ENCODE measurements around the gene ARID3C. TPM values are rescaled to one million over a fixed set of nuclear protein-coding genes. Genes with fewer than 3 reads are reported as not detected.

The ARID3C gene
- total RNA-seq, 6 experiments from 2014 or later = 1.7 to 6.7 (median 2.5) TPM

- intact Hi-C loops (cut with DNase I) = loop anchor here in 1 of 2 donors (5.0 kb wide), 1 partner anchor 33 kb away; no protein-coding TSS in a partner anchor
- Histone ChIP-seq H3K4me3 (no peak overlapping the region), H3K4me1 (peaks cover 0 to 6% (median 0%) of the 10 kb centered on the region in 4 donors), H3K27me3 (no peaks in the 10 kb centered on the region), H3K36me3 (no peaks in the 10 kb centered on the region), H3K9me3 (no peaks in the 10 kb centered on the region), H3K27ac (no peak overlapping the region)
- 100% methylated on average over 2 of the region's 5 CpGs for WGBS (ENCODE audit: insufficient coverage, low coverage, low lambda C conversion rate, missing lambda C conversion rate)
- ATAC-seq (no peak), DNase-seq (peak in 1 of 3 donors; percentile 11)
- TF ChIP-seq CTCF (IDR thresholded peaks at IDR 0.05) (no peak), POLR2A (IDR thresholded peaks at IDR 0.05) (no peak)
Observed at GRCh38 chr9:34584970-34585369, 43.9 kb downstream of the ARID3C start.

GRCh38 chr9:34582787-34583186 is 46.1 kb downstream of the ARID3C start:
- TF ChIP-seq POLR2A (IDR thresholded peaks at IDR 0.05) (no peak), CTCF (IDR thresholded peaks at IDR 0.05) (no peak)
- Histone ChIP-seq H3K36me3 (no peaks in the 10 kb centered on the region), H3K4me3 (no peak overlapping the region), H3K4me1 (peaks cover 0 to 6% (median 0%) of the 10 kb centered on the region in 4 donors), H3K27me3 (no peaks in the 10 kb centered on the region), H3K27ac (no peak overlapping the region), H3K9me3 (no peaks in the 10 kb centered on the region)
- intact Hi-C loops (cut with DNase I) = no loop called here
- no peak for DNase-seq
- 93% methylated on average over 2 of the region's 5 CpGs for WGBS (ENCODE audit: insufficient coverage, low coverage, low lambda C conversion rate, missing lambda C conversion rate)
- no peak for ATAC-seq

- Histone ChIP-seq H3K27ac (no peak overlapping the region), H3K27me3 (no peaks in the 10 kb centered on the region), H3K4me1 (peaks cover 0 to 6% (median 0%) of the 10 kb centered on the region in 4 donors), H3K4me3 (no peak overlapping the region), H3K36me3 (no peaks in the 10 kb centered on the region), H3K9me3 (no peaks in the 10 kb centered on the region)
- intact Hi-C loops (cut with DNase I) = no loop called here
- TF ChIP-seq POLR2A (IDR thresholded peaks at IDR 0.05) = no peak
- TF ChIP-seq CTCF (IDR thresholded peaks at IDR 0.05) = no peak
- WGBS (ENCODE audit: insufficient coverage, low coverage, low lambda C conversion rate, missing lambda C conversion rate) = 68% methylated on average over 2 of the region's 3 CpGs
- ATAC-seq (no peak), DNase-seq (peak in 1 of 3 donors; percentile 3)
Observed at GRCh38 chr9:34581318-34581717, 47.5 kb downstream of the ARID3C start.

GRCh38 chr9:34580358-34580757 is 48.5 kb downstream of the ARID3C start:
- Histone ChIP-seq H3K9me3 (no peaks in the 10 kb centered on the region), H3K27ac (no peak overlapping the region), H3K4me1 (peaks cover 0 to 6% (median 0%) of the 10 kb centered on the region in 4 donors), H3K27me3 (no peaks in the 10 kb centered on the region), H3K36me3 (no peaks in the 10 kb centered on the region), H3K4me3 (no peak overlapping the region)
- TF ChIP-seq POLR2A (IDR thresholded peaks at IDR 0.05) (no peak), CTCF (IDR thresholded peaks at IDR 0.05) (no peak)
- WGBS (ENCODE audit: insufficient coverage, low coverage, low lambda C conversion rate, missing lambda C conversion rate) = 86% methylated on average over 7 of the region's 8 CpGs
- intact Hi-C loops (cut with DNase I) = no loop called here
- ATAC-seq = no peak
- no peak for DNase-seq

GRCh38 chr9:34579808-34580163 is 49.1 kb downstream of the ARID3C start:
- peaks cover 0 to 6% (median 0%) of the 10 kb centered on the region in 4 donors for H3K4me1 ChIP-seq
- DNase-seq (no peak), ATAC-seq (no peak)
- 100% methylated on average over 1 of the region's 5 CpGs for WGBS (ENCODE audit: insufficient coverage, low coverage, low lambda C conversion rate, missing lambda C conversion rate)
- H3K36me3 ChIP-seq = no peaks in the 10 kb centered on the region
- no peak overlapping the region for H3K4me3 ChIP-seq
- TF ChIP-seq POLR2A (IDR thresholded peaks at IDR 0.05) = no peak
- TF ChIP-seq CTCF (IDR thresholded peaks at IDR 0.05) = no peak
- no peaks in the 10 kb centered on the region for H3K9me3 ChIP-seq
- H3K27me3 ChIP-seq = no peaks in the 10 kb centered on the region
- intact Hi-C loops (cut with DNase I) = no loop called here
- no peak overlapping the region for H3K27ac ChIP-seq
